IPS-18c (cell line): ENCODE results near the gene QSOX1.

Source experiments
- H3K4me3 ChIP-seq: 2 replicates; pipeline ENCODE4 v1.7.0; 2013; ENCODE audit warnings: low read depth, mild to moderate bottlenecking, low read length, moderate library complexity; ENCODE audit not compliant: insufficient read depth
- H3K9me3 ChIP-seq: one replicate; pipeline ENCODE4 v1.6.1; 2013; ENCODE audit warnings: mild to moderate bottlenecking, low read length, moderate library complexity; ENCODE audit not compliant: control insufficient read depth, insufficient read depth

Gene QSOX1

DNA sequence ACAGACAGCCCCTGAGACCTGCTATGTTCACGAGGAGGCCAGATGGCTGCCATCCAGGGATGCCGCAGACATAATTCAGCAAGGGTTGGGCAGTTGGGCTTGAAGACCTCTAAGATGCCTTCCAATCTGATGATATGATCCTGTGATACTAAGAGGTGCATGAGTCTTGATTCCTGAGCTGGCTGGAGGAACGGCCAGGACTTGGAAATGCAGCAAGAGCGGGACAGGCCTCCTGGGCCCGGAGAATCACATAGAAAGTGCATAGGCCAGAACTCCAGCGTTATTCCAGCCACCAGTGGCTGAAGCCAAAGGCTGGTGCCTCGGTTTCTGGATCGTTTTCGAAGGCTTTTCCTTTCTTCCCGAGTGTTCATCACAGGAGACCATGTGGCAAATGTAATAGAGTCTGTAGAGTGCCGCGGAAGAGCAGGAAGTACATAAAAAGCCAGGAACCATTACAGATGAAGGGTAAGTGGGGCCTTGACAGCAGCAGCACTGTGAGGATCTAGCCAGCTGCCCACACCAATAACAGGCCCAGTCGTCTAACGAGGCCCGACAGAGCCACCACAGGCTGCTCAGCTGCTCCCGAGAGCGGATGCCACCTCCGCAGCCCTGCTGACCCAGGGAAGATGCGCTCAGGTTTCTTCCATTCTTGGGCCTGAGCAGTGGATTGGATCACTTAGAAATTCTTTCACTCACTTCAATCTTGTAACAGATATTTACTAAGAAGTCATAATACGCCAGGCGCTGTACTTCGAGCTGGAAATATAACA is 61.4 kb downstream of the QSOX1 start:
- no peaks in the 10 kb centered on the region for H3K9me3 ChIP-seq
- H3K4me3 ChIP-seq = no peak overlapping the region

DNA sequence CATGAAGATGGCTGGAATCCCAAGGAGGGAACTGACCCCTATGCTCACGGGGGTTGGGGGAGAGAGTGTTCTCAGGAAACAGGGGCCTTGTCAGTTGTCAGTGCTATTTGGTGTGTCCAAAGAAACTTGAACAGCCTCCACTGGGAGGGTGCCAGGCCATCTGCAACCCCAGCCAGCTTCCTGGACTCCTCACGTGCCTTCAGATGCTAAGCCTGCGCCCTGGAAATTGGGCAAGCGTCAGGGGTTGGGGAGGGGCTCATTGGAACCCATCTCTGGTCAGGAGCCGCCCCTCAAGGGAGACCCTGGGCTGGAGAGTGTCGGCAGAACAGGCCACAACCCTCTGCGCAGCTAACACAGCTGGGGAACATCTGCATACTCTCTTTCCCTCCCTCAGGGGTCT is 62.3 kb downstream of the QSOX1 start:
- Histone ChIP-seq H3K9me3 (no peaks in the 10 kb centered on the region), H3K4me3 (no peak overlapping the region)

GRCh38 chr1:180218806-180219765 is 64.4 kb downstream of the QSOX1 start:
- Histone ChIP-seq H3K9me3 (no peaks in the 10 kb centered on the region), H3K4me3 (no peak overlapping the region)

- Histone ChIP-seq H3K9me3 (no peaks in the 10 kb centered on the region), H3K4me3 (no peak overlapping the region)
Observed at GRCh38 chr1:180219776-180220175, 65.1 kb downstream of the QSOX1 start.

DNA sequence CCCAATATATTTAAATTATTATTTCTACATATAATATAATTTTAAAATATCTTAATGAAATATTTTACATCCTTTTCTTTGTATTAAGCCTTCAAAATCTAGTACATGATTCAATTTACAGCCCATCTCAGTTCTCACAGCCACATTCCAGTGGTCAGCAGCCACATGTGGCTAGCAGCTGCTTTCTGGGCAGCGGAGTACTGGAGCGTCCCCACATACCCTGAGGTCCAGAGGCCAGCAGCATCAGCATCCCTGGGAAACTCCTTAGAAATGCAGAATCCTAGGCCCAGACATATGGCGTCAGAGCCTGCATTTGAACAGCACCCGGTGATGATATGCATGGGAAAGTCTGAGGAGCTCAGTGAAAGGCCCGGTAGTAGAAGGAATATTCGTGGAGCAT is 66.8 kb downstream of the QSOX1 start:
- Histone ChIP-seq H3K9me3 (no peaks in the 10 kb centered on the region), H3K4me3 (no peak overlapping the region)

GRCh38 chr1:180224902-180225301 is 70.2 kb downstream of the QSOX1 start:
- Histone ChIP-seq H3K9me3 (peaks cover 4% of the 10 kb centered on the region), H3K4me3 (no peak overlapping the region)

DNA sequence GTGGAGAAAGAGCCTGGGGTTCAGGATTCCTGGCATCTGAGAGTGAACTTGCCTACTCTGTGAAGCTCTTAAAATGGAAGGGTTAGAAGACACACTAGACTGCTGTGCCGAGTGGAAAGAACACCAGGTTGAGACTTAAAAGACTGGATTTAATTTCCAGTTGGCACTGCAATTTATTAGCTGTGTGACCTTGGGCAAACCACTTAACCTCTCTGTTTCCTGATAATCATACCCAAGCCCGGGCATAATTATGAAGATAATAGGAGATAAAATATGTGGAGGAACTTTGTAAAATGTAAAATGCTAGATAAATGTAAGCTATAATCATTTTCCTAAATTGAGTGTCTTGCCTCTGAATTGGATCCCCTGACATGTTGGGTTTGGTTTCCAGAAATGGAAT is 70.7 kb downstream of the QSOX1 start:
- H3K9me3 ChIP-seq = peaks cover 4% of the 10 kb centered on the region
- H3K4me3 ChIP-seq = no peak overlapping the region

DNA sequence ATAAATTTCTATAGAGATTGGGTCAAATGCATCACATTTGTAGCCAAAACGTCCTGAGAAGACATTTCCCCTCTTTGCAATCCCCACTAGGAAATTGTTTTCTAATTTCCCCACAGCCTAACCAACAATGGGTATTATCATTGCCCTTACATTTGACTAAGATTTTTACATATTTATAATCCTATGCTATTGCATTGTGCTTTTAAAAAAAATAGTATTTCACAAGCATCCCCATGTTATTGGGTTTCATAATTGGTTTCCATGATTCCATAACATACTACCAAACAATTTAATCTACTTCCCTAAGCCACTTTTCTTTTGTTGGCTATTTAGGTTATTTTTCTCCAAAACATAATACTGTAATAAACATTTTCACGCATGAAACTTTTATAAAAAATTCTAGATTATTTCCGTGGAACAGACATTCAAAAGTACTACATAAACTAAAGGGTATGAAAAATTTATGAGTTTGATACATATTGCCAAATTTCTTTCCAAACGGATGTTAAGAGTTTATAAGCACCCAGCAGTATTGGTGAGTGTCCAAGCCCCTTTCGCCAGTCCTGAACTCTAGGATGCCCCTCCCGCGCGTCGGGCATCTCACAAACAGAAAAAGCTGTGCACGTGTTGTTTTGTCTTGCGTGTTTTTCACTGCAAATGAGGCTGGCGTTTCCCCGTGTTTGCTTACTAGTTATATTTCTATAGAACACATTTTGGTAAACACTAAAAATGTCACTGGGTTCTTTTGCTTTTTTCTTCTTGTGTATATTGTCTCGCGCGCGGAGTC is 73.4 kb downstream of the QSOX1 start:
- H3K4me3 ChIP-seq = no peak overlapping the region
- peaks cover 4% of the 10 kb centered on the region for H3K9me3 ChIP-seq

DNA sequence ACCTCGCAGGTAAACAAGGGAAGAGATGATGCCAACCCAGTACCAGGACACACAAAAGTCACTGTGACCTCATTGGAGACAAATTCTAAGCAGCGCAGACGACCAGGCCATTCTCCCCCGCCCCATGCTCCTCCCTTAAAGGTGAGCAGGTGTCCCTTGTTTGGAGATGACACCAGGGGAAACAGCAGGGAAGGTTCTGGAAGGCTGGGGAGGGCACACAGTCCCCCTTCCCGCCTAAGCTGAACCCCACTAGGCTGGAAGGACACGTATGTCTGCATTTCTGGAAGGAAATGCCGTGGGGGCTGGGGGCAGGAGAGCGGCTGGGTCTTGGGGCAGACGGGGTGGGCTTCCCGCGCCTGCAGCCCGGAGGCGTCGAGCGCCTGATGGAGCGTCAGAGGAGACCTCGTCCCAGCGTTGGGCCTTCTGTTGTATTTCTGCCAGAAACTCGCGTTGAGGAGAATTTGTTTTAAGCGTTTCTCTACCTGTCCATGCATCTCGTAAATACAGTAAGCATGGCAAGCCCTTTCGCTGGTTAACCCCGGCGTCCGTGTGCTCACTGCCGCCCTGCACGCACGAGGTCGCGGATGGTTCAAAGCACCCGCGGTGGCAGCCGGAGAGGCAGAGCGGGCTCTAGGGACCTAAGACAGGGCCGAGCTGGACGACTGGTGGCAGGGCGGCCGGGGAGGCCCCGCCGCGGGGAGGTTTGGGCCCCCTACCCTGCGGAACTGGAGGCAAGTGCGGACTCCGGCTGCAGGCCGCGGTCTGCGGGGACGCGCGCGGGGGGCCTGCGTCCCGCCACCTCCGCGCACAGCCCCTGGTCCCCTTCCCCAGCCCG is 74.2 kb downstream of the QSOX1 start:
- Histone ChIP-seq H3K9me3 (peaks cover 6% of the 10 kb centered on the region), H3K4me3 (peak overlapping the region; percentile 72)

- Histone ChIP-seq H3K9me3 (peaks cover 6% of the 10 kb centered on the region), H3K4me3 (peak within 1 kb of the TSS; percentile 72)
Observed at GRCh38 chr1:180229483-180230415, 75.1 kb downstream of the QSOX1 start, which contains the start of gene LHX4. LHX4 (plus strand) TSS chr1:180230264; CDS start chr1:180230530, 266 bp downstream.

GRCh38 chr1:180230416-180230790 is 75.7 kb downstream of the QSOX1 start:
- Histone ChIP-seq H3K4me3 (peak overlapping the region; percentile 55), H3K9me3 (peaks cover 6% of the 10 kb centered on the region)

GRCh38 chr1:180230791-180231505 is 76.3 kb downstream of the QSOX1 start:
- Histone ChIP-seq H3K4me3 (peak overlapping the region; percentile 55), H3K9me3 (peaks cover 6% of the 10 kb centered on the region)

GRCh38 chr1:180231506-180231921 is 76.8 kb downstream of the QSOX1 start:
- Histone ChIP-seq H3K4me3 (peak overlapping the region; percentile 55; the same call in 1 of the 2 replicates), H3K9me3 (peaks cover 6% of the 10 kb centered on the region)

DNA sequence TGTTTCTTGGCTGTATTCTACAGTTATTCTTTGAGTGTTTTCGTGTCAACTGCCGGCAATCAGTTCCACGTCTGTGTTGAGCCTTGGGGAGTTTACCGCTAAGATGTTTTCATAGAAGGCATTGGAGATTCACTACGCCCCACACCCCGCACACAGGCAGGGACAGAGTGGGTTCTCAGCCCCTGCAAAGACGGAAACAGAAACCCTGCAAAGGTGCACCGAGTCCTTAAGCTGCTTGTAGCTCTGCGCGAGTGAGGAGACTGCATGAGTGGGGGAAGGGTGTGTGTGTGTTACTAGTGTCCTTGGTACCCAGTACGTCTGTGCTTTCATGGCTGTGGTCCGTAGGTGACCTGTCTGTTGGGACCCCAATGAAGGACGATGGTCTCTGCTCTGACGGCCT is 77.3 kb downstream of the QSOX1 start:
- Histone ChIP-seq H3K9me3 (peaks cover 6% of the 10 kb centered on the region), H3K4me3 (peak overlapping the region; percentile 55; the same call in 1 of the 2 replicates)

DNA sequence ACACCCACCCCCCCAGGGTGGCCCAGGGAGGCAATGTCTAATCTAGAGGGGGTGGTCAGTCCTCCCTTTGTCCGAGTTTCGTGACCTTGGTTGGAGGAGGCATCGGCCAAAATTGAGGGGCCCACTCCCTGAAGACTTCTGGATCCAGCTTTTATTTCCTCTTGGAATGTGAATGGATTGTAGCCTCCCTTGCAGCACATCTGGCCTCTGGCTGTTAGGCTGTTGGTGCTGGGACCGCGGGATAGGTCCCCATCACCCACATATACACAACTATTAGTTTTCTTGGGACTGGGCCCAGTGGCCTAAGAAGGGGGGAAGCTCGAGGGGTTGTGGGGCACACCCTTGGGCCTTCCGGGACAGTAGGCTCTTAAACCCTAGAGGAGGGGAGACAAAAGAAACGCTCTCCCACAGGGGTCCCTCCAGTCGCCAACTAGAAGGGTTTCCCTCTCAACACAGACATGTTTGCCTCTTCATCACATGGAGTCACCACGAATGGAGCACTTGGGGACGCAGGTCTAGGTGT is 77.9 kb downstream of the QSOX1 start:
- peaks cover 6% of the 10 kb centered on the region for H3K9me3 ChIP-seq
- no peak overlapping the region; the same call in 1 of the 2 replicates for H3K4me3 ChIP-seq
